HCT116 (cell line): ENCODE results near the gene FNBP1L. TPM values are rescaled to one million over a fixed set of nuclear protein-coding genes. Genes with fewer than 3 reads are reported as not detected.

Experiments used
- ATAC-seq: fragments of 200-7000 bp; cut with Tn5 transposase; 2 replicates; pipeline ENCODE4 v1.9.1; 2020; ENCODE audit warnings: mild to moderate bottlenecking, moderate library complexity
- BruUV-seq: library from RNA; stranded (reverse); fragments of 400-500 nt; replicated peaks from 2 replicates; lab custom pipeline; 2021; lab: Mats Ljungman, UMichigan
- CTCF ChIA-PET: fragments of 300-600 bp; sonication (Branson Sonifier 250); formaldehyde crosslinking; loops from one replicate; lab custom pipeline; 2021; ENCODE audit warnings: antibody characterized with exemption; lab: Charles Lee
- POLR2A ChIA-PET: fragments of 300-600, 350-600 bp; sonication (Branson Sonifier 250); formaldehyde crosslinking; loops from one replicate; lab custom pipeline; 2021; ENCODE audit warnings: antibody characterized with exemption; lab: Charles Lee
- RAD21 ChIA-PET, 2 experiments: fragments of 300-600 bp; sonication (Branson Sonifier 250); formaldehyde crosslinking; loops; one replicate each; lab custom pipeline; 2023; ENCODE audit warnings: low total read pairs in 2 of 2; ENCODE audit not compliant: uncharacterized antibody in 2 of 2, unreplicated experiment in 2 of 2, low non-redundant PET in 1 of 2; lab: Charles Lee
- DNase-seq: peaks from one replicate; pipeline ENCODE4 v3.0.0-alpha.2; 2010; ENCODE audit warnings: low read depth, low spot score
- H2AFZ ChIP-seq: fragments of 200-600 bp; shearing (Covaris generic), sonication (generic); 2 replicates; pipeline ENCODE4 v1.6.1; 2017; ENCODE audit warnings: low read depth, mixed run types, mixed read lengths, antibody characterized with exemption, low read length; ENCODE audit not compliant: poor library complexity, severe bottlenecking
- H3K27ac ChIP-seq: 2 replicates; pipeline ENCODE4 v1.5.1; 2012; ENCODE audit warnings: low read depth, low read length
- H3K27me3 ChIP-seq: fragments of 200-600 bp; sonication (generic); 2 replicates; pipeline ENCODE4 v1.6.1; 2016; ENCODE audit warnings: mixed run types, low read length, mixed read lengths; ENCODE audit not compliant: insufficient read depth
- H3K36me3 ChIP-seq, 2 experiments: fragments of 200-500 bp in 1 of 2; fragments of 200-600 bp in 1 of 2; sonication (Bioruptor generic) in 1 of 2; sonication (generic) in 1 of 2; 2 replicates each; pipeline versions ENCODE4 v1.5.1 to v1.6.1; 2014 to 2016; ENCODE audit warnings: low read length in 2 of 2, inconsistent platforms in 1 of 2, mixed read lengths in 1 of 2, mixed run types in 1 of 2; ENCODE audit not compliant: insufficient read depth in 2 of 2, control insufficient read depth in 1 of 2
- H3K4me1 ChIP-seq, 2 experiments: fragments of 200-600 bp in 1 of 2; sonication (generic) in 1 of 2; 2 replicates each; pipeline versions ENCODE4 v1.5.1 to v1.6.1; 2012 to 2017; ENCODE audit warnings: low read length in 2 of 2, inconsistent platforms in 1 of 2, mild to moderate bottlenecking in 1 of 2, mixed read lengths in 1 of 2, mixed run types in 1 of 2, moderate library complexity in 1 of 2; ENCODE audit not compliant: insufficient read depth in 2 of 2, control insufficient read depth in 1 of 2
- H3K4me2 ChIP-seq: fragments of 200-600 bp; sonication (generic); 2 replicates; pipeline ENCODE4 v1.6.1; 2017; ENCODE audit warnings: mixed run types, low read length, mixed read lengths
- H3K4me3 ChIP-seq, 2 experiments: fragments of 200-600 bp in 1 of 2; sonication (generic) in 1 of 2; replicated peaks in 1 of 2; 2 replicates each; pipeline ENCODE4 v1.5.1; 2011 to 2016; ENCODE audit warnings: low read length in 2 of 2, control low read depth in 1 of 2, low read depth in 1 of 2, mild to moderate bottlenecking in 1 of 2, mixed read lengths in 1 of 2, mixed run types in 1 of 2
- H3K79me2 ChIP-seq: fragments of 200-600 bp; sonication (generic); 2 replicates; pipeline ENCODE4 v1.6.1; 2017; ENCODE audit warnings: mild to moderate bottlenecking, mixed run types, low read length, moderate library complexity, mixed read lengths; ENCODE audit not compliant: insufficient read depth
- H3K9ac ChIP-seq: fragments of 200-600 bp; sonication (generic); 2 replicates; pipeline ENCODE4 v1.6.1; 2016; ENCODE audit warnings: low read length, mixed read lengths
- H3K9me2 ChIP-seq: fragments of 200-600 bp; sonication (generic), shearing (Covaris generic); 2 replicates; pipeline ENCODE4 v1.6.1; 2017; ENCODE audit warnings: mixed run types, mild to moderate bottlenecking, moderate library complexity; ENCODE audit not compliant: insufficient read depth
- H3K9me3 ChIP-seq, 2 experiments: fragments of 200-500 bp in 1 of 2; fragments of 200-600 bp in 1 of 2; sonication (Bioruptor generic) in 1 of 2; sonication (generic) in 1 of 2; 2 replicates each; pipeline ENCODE4 v1.6.1; 2014 to 2017; ENCODE audit warnings: low read length in 2 of 2, mixed read lengths in 2 of 2, inconsistent platforms in 1 of 2, low read depth in 1 of 2, mild to moderate bottlenecking in 1 of 2, mixed run types in 1 of 2, moderate library complexity in 1 of 2; ENCODE audit not compliant: control insufficient read depth in 1 of 2, insufficient read depth in 1 of 2
- H4K20me1 ChIP-seq: fragments of 200-600 bp; sonication (generic), shearing (Covaris generic); 2 replicates; pipeline ENCODE4 v1.6.1; 2017; ENCODE audit warnings: mixed run types, mild to moderate bottlenecking, moderate library complexity; ENCODE audit not compliant: insufficient read depth
- CBX3 ChIP-seq: IDR thresholded peaks from 2 replicates; pipeline ENCODE4 v1.6.1; 2012; ENCODE audit warnings: low read depth
- CEBPB ChIP-seq: IDR thresholded peaks from 2 replicates; pipeline ENCODE4 v1.6.1; 2012; ENCODE audit warnings: low read depth
- ELF1 ChIP-seq: IDR thresholded peaks from 2 replicates; pipeline ENCODE4 v1.6.1; 2012; ENCODE audit warnings: low read depth, borderline replicate concordance
- EZH2 ChIP-seq: fragments of 200-600 bp; sonication (generic); IDR thresholded peaks from 2 replicates; pipeline ENCODE4 v1.6.1; 2017; ENCODE audit warnings: antibody characterized with exemption, mixed run types
- EZH2phosphoT487 ChIP-seq: fragments of 200-600 bp; IDR thresholded peaks from 2 replicates; pipeline ENCODE4 v1.6.1; 2018; ENCODE audit warnings: antibody characterized with exemption, borderline replicate concordance
- POLR2A ChIP-seq: IDR thresholded peaks from 2 replicates; pipeline ENCODE4 v1.7.0; 2011; ENCODE audit warnings: borderline replicate concordance; ENCODE audit not compliant: insufficient read depth, insufficient read length; ENCODE audit errors: extremely low read depth
- POLR2AphosphoS5 ChIP-seq: IDR thresholded peaks from 2 replicates; pipeline ENCODE4 v1.6.1; 2011; ENCODE audit warnings: mild to moderate bottlenecking, low read depth, low read length, moderate library complexity
- YY1 ChIP-seq: IDR thresholded peaks from 2 replicates; pipeline ENCODE4 v1.6.1; 2011; ENCODE audit warnings: low read length, low read depth, moderate library complexity, mild to moderate bottlenecking; ENCODE audit not compliant: insufficient replicate concordance; ENCODE audit errors: extremely low read depth
- intact Hi-C: fragments of 100-400 bp; cut with micrococcal nuclease; formaldehyde crosslinking; loops from 2 replicates; pipeline ENCODE4 v1.10.0; 2022
- total RNA-seq: library from RNA; stranded (reverse); gene quantifications from one replicate; pipeline ENCODE4 v1.2.1, GENCODE V29; 2021; ENCODE audit not compliant: unreplicated experiment
- TF ChIP-seq, protein P1 (sequence below): IDR thresholded peaks from 2 replicates; pipeline ENCODE4 v1.6.1; 2012
- TF ChIP-seq, protein P2 (sequence below), 3 experiments: fragments of 200-600 bp in 1 of 3; sonication (generic) in 1 of 3; IDR thresholded peaks in 2 of 3; conservative IDR thresholded peaks in 1 of 3; 2 replicates each; pipeline ENCODE4 v1.5.1; 2012 to 2017; ENCODE audit warnings: low read depth in 2 of 3, low read length in 2 of 3, antibody characterized with exemption in 1 of 3, borderline replicate concordance in 1 of 3, control low read depth in 1 of 3, mild to moderate bottlenecking in 1 of 3, mixed read lengths in 1 of 3, mixed run types in 1 of 3, moderate library complexity in 1 of 3; ENCODE audit not compliant: insufficient read depth in 1 of 3

The FNBP1L gene
- total RNA-seq, 1 experiment from 2014 or later, result 26.1 TPM

DNA sequence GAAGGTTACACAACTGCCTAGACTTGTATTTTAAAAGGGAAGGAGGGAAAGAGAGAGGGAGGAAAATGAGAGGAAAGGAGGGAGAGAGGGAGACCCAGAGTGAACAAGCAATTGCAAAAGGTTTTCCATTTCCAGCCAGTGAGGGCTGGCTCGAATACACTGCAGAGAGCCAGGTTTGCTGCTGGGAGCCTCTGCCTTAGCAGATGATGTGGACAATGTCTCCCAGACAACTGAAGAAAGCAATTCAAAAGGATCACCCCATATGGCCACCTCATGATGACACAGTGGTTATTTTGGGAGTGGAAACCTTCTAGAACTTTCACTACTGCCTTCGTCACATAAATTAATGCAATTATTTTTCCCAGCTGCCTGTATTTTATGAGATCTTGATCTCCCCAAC lies 147.3 kb downstream of the FNBP1L start:
- Histone ChIP-seq H3K4me2 (no peak overlapping the region), H3K9me2 (no peaks in the 10 kb centered on the region), H2AFZ (no peak overlapping the region), H3K27me3 (no peaks in the 10 kb centered on the region), H3K4me1 (peaks cover 25 to 33% of the 10 kb centered on the region in 2 experiments), H3K9me3 (no peaks in the 10 kb centered on the region), H3K9ac (no peak overlapping the region), H3K27ac (no peak overlapping the region), H3K4me3 (no peak overlapping the region), H3K36me3 (peaks cover 0 to 13% of the 10 kb centered on the region in 2 experiments; a peak in 1 of 4 replicates), H4K20me1 (no peaks in the 10 kb centered on the region; the same call in 1 of the 2 replicates), H3K79me2 (peaks cover 96% of the 10 kb centered on the region)
- ChIA-PET RAD21 (no interaction called here), CTCF (no interaction called here), POLR2A (no interaction called here)
- no peak for DNase-seq
- BruUV-seq, result no TSS peak
- TF ChIP-seq, protein P1, sequence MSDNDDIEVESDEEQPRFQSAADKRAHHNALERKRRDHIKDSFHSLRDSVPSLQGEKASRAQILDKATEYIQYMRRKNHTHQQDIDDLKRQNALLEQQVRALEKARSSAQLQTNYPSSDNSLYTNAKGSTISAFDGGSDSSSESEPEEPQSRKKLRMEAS, result no peak
- TF ChIP-seq EZH2, result no peak
- TF ChIP-seq EZH2phosphoT487, result no peak
- TF ChIP-seq, protein P2, sequence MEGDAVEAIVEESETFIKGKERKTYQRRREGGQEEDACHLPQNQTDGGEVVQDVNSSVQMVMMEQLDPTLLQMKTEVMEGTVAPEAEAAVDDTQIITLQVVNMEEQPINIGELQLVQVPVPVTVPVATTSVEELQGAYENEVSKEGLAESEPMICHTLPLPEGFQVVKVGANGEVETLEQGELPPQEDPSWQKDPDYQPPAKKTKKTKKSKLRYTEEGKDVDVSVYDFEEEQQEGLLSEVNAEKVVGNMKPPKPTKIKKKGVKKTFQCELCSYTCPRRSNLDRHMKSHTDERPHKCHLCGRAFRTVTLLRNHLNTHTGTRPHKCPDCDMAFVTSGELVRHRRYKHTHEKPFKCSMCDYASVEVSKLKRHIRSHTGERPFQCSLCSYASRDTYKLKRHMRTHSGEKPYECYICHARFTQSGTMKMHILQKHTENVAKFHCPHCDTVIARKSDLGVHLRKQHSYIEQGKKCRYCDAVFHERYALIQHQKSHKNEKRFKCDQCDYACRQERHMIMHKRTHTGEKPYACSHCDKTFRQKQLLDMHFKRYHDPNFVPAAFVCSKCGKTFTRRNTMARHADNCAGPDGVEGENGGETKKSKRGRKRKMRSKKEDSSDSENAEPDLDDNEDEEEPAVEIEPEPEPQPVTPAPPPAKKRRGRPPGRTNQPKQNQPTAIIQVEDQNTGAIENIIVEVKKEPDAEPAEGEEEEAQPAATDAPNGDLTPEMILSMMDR (IDR thresholded peaks at IDR 0.05 in 2 of 3, conservative IDR thresholded peaks at IDR 0.05 in 1 of 3; ENCODE audit: borderline replicate concordance in 1 of 3, insufficient read depth in 1 of 3, low read depth in 2 of 3, low read length in 2 of 3), result no peak
- TF ChIP-seq ELF1, result no peak
- no peak for TF ChIP-seq CEBPB
- no peak for TF ChIP-seq YY1
- no peak for TF ChIP-seq CBX3
- no peak for TF ChIP-seq POLR2AphosphoS5
- TF ChIP-seq POLR2A, result no peak
- no peak for ATAC-seq
- intact Hi-C loops, result no loop called here
